ENCODE data around the gene PSMD5.

Gene PSMD5

GRCh38 chr9:120861935-120862334 lies 19.2 kb upstream of the PSMD5 start:
- TF ChIP-seq ZFX (IDR thresholded peaks at IDR 0.05) (no peak), CTCF (conservative IDR thresholded peaks at IDR 0.05) (no peak)
- no peak overlapping the region for H3K27ac ChIP-seq

- no peak for TF ChIP-seq ZFX (IDR thresholded peaks at IDR 0.05)
- TF ChIP-seq CTCF (conservative IDR thresholded peaks at IDR 0.05): no peak
- H3K27ac ChIP-seq: no peak overlapping the region
Measured at GRCh38 chr9:120860083-120860482, 17.4 kb upstream of the PSMD5 start.

- no peak overlapping the region for H3K27ac ChIP-seq
Measured at GRCh38 chr9:120859361-120859760, 16.6 kb upstream of the PSMD5 start.

GRCh38 chr9:120857902-120858301 lies 15.2 kb upstream of the PSMD5 start:
- H3K27ac ChIP-seq: no peak overlapping the region
- TF ChIP-seq ZFX (IDR thresholded peaks at IDR 0.05): no peak
- TF ChIP-seq CTCF (conservative IDR thresholded peaks at IDR 0.05): no peak

More at GRCh38 chr9:120859361-120859760, 16.6 kb upstream of the PSMD5 start:
- TF ChIP-seq ZFX (IDR thresholded peaks at IDR 0.05): no peak

GRCh38 chr9:120857481-120857880 lies 14.8 kb upstream of the PSMD5 start:
- H3K27ac ChIP-seq: 0 out of 2 replicates have a peak overlapping the region, but pooled peaks have one; percentile 0
- TF ChIP-seq ZFX (IDR thresholded peaks at IDR 0.05): no peak
- TF ChIP-seq CTCF (conservative IDR thresholded peaks at IDR 0.05): no peak

GRCh38 chr9:120856700-120857099 lies 14.0 kb upstream of the PSMD5 start:
- H3K27ac ChIP-seq: no peak overlapping the region

GRCh38 chr9:120855827-120856670 lies 13.3 kb upstream of the PSMD5 start:
- H3K27ac ChIP-seq: no peak overlapping the region
- TF ChIP-seq CTCF (conservative IDR thresholded peaks at IDR 0.05) (no peak), ZFX (IDR thresholded peaks at IDR 0.05) (no peak)

More at GRCh38 chr9:120856700-120857099, 14.0 kb upstream of the PSMD5 start:
- TF ChIP-seq CTCF (conservative IDR thresholded peaks at IDR 0.05) (no peak), ZFX (IDR thresholded peaks at IDR 0.05) (no peak)

All from C4-2B (cell line).